IMR-90 (cell line): Measurements from ENCODE around the gene CADM1. TPM values are rescaled to one million over a fixed set of nuclear protein-coding genes. Genes with fewer than 3 reads are reported as not detected.

ENCODE experiments used
- ATAC-seq: fragments of 200-7000 bp; cut with Tn5 transposase; 2 replicates; pipeline ENCODE4 v1.9.1; 2020; ENCODE audit warnings: low read depth, mild to moderate bottlenecking, moderate library complexity
- BruUV-seq: library from RNA; stranded (reverse); fragments of 400-500 nt; replicated peaks from 2 replicates; lab custom pipeline; 2021; lab: Mats Ljungman, UMichigan
- CTCF ChIA-PET: fragments of 300-600 bp; formaldehyde crosslinking; extraction: SDS; loops from one replicate; lab custom pipeline; 2021; ENCODE audit warnings: antibody characterized with exemption; lab: Yijun Ruan, JAX
- POLR2A ChIA-PET: fragments of 300-600 bp; sonication (Branson Sonifier 250); formaldehyde crosslinking; loops from one replicate; lab custom pipeline; 2022; ENCODE audit warnings: antibody characterized with exemption; ENCODE audit not compliant: unreplicated experiment; lab: Charles Lee
- DNase-seq: peaks from one replicate; pipeline ENCODE4 v3.0.0; 2013
- H2AFZ ChIP-seq: replicated peaks from 2 replicates; pipeline ENCODE3; 2013; ENCODE audit warnings: low read length, mild to moderate bottlenecking; ENCODE audit not compliant: poor library complexity
- H2AK5ac ChIP-seq: 2 replicates; pipeline ENCODE4 v1.6.1; 2013; ENCODE audit warnings: low read depth, low read length, inconsistent platforms
- H2AK9ac ChIP-seq: replicated peaks from 2 replicates; pipeline ENCODE3; 2013; ENCODE audit warnings: mild to moderate bottlenecking, low read depth, low read length, moderate library complexity; ENCODE audit not compliant: poor library complexity
- H2BK120ac ChIP-seq: 2 replicates; pipeline ENCODE4 v1.6.1; 2013; ENCODE audit warnings: low read depth, low read length, inconsistent platforms
- H2BK15ac ChIP-seq: 3 replicates; pipeline ENCODE4 v1.6.1; 2013; ENCODE audit warnings: low read depth, low read length, inconsistent platforms
- H2BK20ac ChIP-seq: 2 replicates; pipeline ENCODE4 v1.6.1; 2013; ENCODE audit warnings: low read depth, mild to moderate bottlenecking, inconsistent platforms, low read length, moderate library complexity
- H2BK5ac ChIP-seq: 2 replicates; pipeline ENCODE4 v1.6.1; 2013; ENCODE audit warnings: mild to moderate bottlenecking, low read depth, low read length, inconsistent platforms; ENCODE audit not compliant: poor library complexity, severe bottlenecking
- H3K14ac ChIP-seq: replicated peaks from 2 replicates; pipeline ENCODE4 v1.6.1; 2013; ENCODE audit warnings: low read depth, low read length, inconsistent platforms
- H3K18ac ChIP-seq: 2 replicates; pipeline ENCODE4 v1.6.1; 2013; ENCODE audit warnings: low read depth, low read length, control low read depth
- H3K23ac ChIP-seq: 2 replicates; pipeline ENCODE4 v1.6.1; 2013; ENCODE audit warnings: low read depth, low read length, inconsistent platforms
- H3K27ac ChIP-seq: 2 replicates; pipeline ENCODE4 v1.5.1; 2013; ENCODE audit warnings: mild to moderate bottlenecking, control low read depth, low read length; ENCODE audit not compliant: insufficient read depth
- H3K27me3 ChIP-seq: 2 replicates; pipeline ENCODE4 v1.6.1; 2013; ENCODE audit warnings: low read length; ENCODE audit not compliant: control insufficient read depth, insufficient read depth
- H3K36me3 ChIP-seq: 2 replicates; pipeline ENCODE4 v1.6.1; 2013; ENCODE audit warnings: low read length, mixed read lengths; ENCODE audit not compliant: control insufficient read depth, insufficient read depth
- H3K4ac ChIP-seq: 2 replicates; pipeline ENCODE4 v1.6.1; 2013; ENCODE audit warnings: low read depth, low read length, inconsistent platforms
- H3K4me1 ChIP-seq: 2 replicates; pipeline ENCODE4 v1.6.1; 2013; ENCODE audit warnings: low read length, mixed read lengths; ENCODE audit not compliant: control insufficient read depth, insufficient read depth
- H3K4me2 ChIP-seq: 2 replicates; pipeline ENCODE4 v1.6.1; 2013; ENCODE audit warnings: low read depth, mild to moderate bottlenecking, control low read depth, low read length, moderate library complexity
- H3K4me3 ChIP-seq: 2 replicates; pipeline ENCODE4 v1.5.1; 2013; ENCODE audit warnings: low read depth, mild to moderate bottlenecking, control low read depth, low read length, moderate library complexity; ENCODE audit not compliant: insufficient read depth
- H3K56ac ChIP-seq: 2 replicates; pipeline ENCODE4 v1.6.1; 2013; ENCODE audit warnings: low read length, inconsistent platforms; ENCODE audit not compliant: insufficient read depth; ENCODE audit errors: extremely low read depth
- H3K79me1 ChIP-seq, 2 experiments: 2 replicates each; pipeline ENCODE4 v1.6.1; 2013; ENCODE audit warnings: low read length in 2 of 2, inconsistent platforms in 1 of 2, low read depth in 1 of 2
- H3K9ac ChIP-seq: 2 replicates; pipeline ENCODE4 v1.6.1; 2013; ENCODE audit warnings: low read depth, low read length, control low read depth
- H3K9me1 ChIP-seq: 2 replicates; pipeline ENCODE4 v1.6.1; 2013; ENCODE audit warnings: low read length, inconsistent platforms; ENCODE audit not compliant: insufficient read depth
- H3K9me3 ChIP-seq: 2 replicates; pipeline ENCODE4 v1.6.1; 2013; ENCODE audit warnings: low read length; ENCODE audit not compliant: control insufficient read depth, insufficient read depth
- H4K20me1 ChIP-seq: 2 replicates; pipeline ENCODE4 v1.6.1; 2013; ENCODE audit warnings: low read length, inconsistent platforms; ENCODE audit not compliant: insufficient read depth
- H4K5ac ChIP-seq: 2 replicates; pipeline ENCODE4 v1.6.1; 2013; ENCODE audit warnings: mild to moderate bottlenecking, low read depth, low read length, control low read depth
- H4K8ac ChIP-seq, 2 experiments: 2 replicates each; pipeline ENCODE4 v1.6.1; 2013; ENCODE audit warnings: low read depth in 2 of 2, low read length in 2 of 2, control low read depth in 1 of 2, inconsistent platforms in 1 of 2
- H4K91ac ChIP-seq: 2 replicates; pipeline ENCODE4 v1.6.1; 2013; ENCODE audit warnings: low read depth, low read length, inconsistent platforms; ENCODE audit not compliant: insufficient read depth
- BHLHE40 ChIP-seq: fragments of 150-350 bp; IDR thresholded peaks from 2 replicates; pipeline ENCODE4 v1.6.1; 2016; ENCODE audit warnings: mild to moderate bottlenecking, low read depth, low read length
- CEBPB ChIP-seq: IDR thresholded peaks from 2 replicates; pipeline ENCODE4 v1.6.1; 2012; ENCODE audit warnings: low read depth, low read length, improper control_type of control experiment
- CTCF ChIP-seq: conservative IDR thresholded peaks from 2 replicates; pipeline ENCODE4 v1.5.1; 2012; ENCODE audit warnings: mild to moderate bottlenecking, low read depth, low read length, improper control_type of control experiment
- ELK1 ChIP-seq: fragments of 150-350 bp; IDR thresholded peaks from 2 replicates; pipeline ENCODE4 v1.6.1; 2016; ENCODE audit warnings: low read depth, mild to moderate bottlenecking, low read length, moderate library complexity, borderline replicate concordance
- FOS ChIP-seq: fragments of 150-350 bp; IDR thresholded peaks from 2 replicates; pipeline ENCODE4 v1.6.1; 2016; ENCODE audit warnings: low read depth, low read length
- MAFK ChIP-seq: IDR thresholded peaks from 2 replicates; pipeline ENCODE4 v1.6.1; 2012; ENCODE audit warnings: low read depth, low read length, improper control_type of control experiment
- RAD21 ChIP-seq: IDR thresholded peaks from 2 replicates; pipeline ENCODE4 v1.6.1; 2012; ENCODE audit warnings: low read length, improper control_type of control experiment
- SMC3 ChIP-seq: fragments of 150-350 bp; IDR thresholded peaks from 2 replicates; pipeline ENCODE4 v1.6.1; 2016; ENCODE audit warnings: low read depth, mild to moderate bottlenecking, antibody characterized with exemption, low read length, moderate library complexity
- WGBS, 2 experiments: methylation state at CpG; one replicate each; pipeline versions ENCODE4 v1.1.5 to v1.1.7; 2013; ENCODE audit warnings: missing lambda C conversion rate in 2 of 2; ENCODE audit not compliant: insufficient read length in 1 of 2; ENCODE audit errors: extremely low coverage in 2 of 2; 5-methylcytosine and 5-hydroxymethylcytosine counted together
- dilution Hi-C: fragments of 300-500 bp; cut with HindIII; formaldehyde crosslinking; loops from one replicate; pipeline ENCODE4 v1.14.3; 2018; ENCODE audit warnings: low sequenced_read_pairs; ENCODE audit not compliant: unreplicated experiment
- in situ Hi-C: fragments of 300-500 bp; cut with MboI; formaldehyde crosslinking; loops from 3 replicates; pipeline ENCODE4 v1.14.3; 2019; ENCODE audit warnings: low sequenced_read_pairs, inconsistent platforms, mixed read lengths
- intact Hi-C: fragments of 100-400 bp; cut with micrococcal nuclease; formaldehyde crosslinking; loops from 2 replicates; pipeline ENCODE4 v1.10.0; 2022
- polyA plus RNA-seq, 3 experiments: library from polyadenylated mRNA; depleted of rRNA; stranded (reverse); fragments of >200 nt; gene quantifications; 2 replicates each; pipeline ENCODE4 v1.2.3, GENCODE V29; 2012; ENCODE audit warnings: low replicate concordance in 1 of 3
- total RNA-seq: library from RNA; depleted of rRNA; stranded (reverse); fragments of >200 nt; gene quantifications from 2 replicates; pipeline ENCODE4 v1.2.3, GENCODE V29; 2012

Gene CADM1
- total and polyA plus RNA-seq, 2 of the 4 experiments (the other 2 are of a cell fraction), result 28.8 to 77.1 TPM

- Histone ChIP-seq H2AFZ (no peak overlapping the region), H3K23ac (no peak overlapping the region), H4K5ac (no peak overlapping the region), H3K4me2 (no peak overlapping the region), H3K4me1 (no peaks in the 10 kb centered on the region), H2BK120ac (no peak overlapping the region), H3K27me3 (no peaks in the 10 kb centered on the region), H3K4ac (no peak overlapping the region), H2AK9ac (no peak overlapping the region), H2BK20ac (no peak overlapping the region), H2AK5ac (no peak overlapping the region), H3K18ac (no peak overlapping the region), H3K9ac (no peak overlapping the region), H3K14ac (no peak overlapping the region), H4K8ac (no peak overlapping the region), H3K56ac (no peak overlapping the region), H4K91ac (no peak overlapping the region), H3K9me3 (no peaks in the 10 kb centered on the region), H3K27ac (no peak overlapping the region), H3K79me1 (peaks cover 0 to 4% of the 10 kb centered on the region in 2 experiments; a peak in 1 of 4 replicates), H2BK15ac (no peak overlapping the region), H4K20me1 (no peaks in the 10 kb centered on the region), H3K36me3 (no peaks in the 10 kb centered on the region), H3K4me3 (no peak overlapping the region), H3K9me1 (no peaks in the 10 kb centered on the region), H2BK5ac (no peak overlapping the region)
- DNase-seq, result no peak
- no peak for ATAC-seq
- TF ChIP-seq SMC3, result no peak
- TF ChIP-seq RAD21, result no peak
- no peak for TF ChIP-seq CEBPB
- no peak for TF ChIP-seq MAFK
- TF ChIP-seq FOS, result no peak
- no peak for TF ChIP-seq CTCF
- TF ChIP-seq BHLHE40, result no peak
- no peak for TF ChIP-seq ELK1
- BruUV-seq, result no TSS peak
- in situ Hi-C loops, result no loop called here
- intact Hi-C loops, result no loop called here
- ChIA-PET POLR2A (no interaction called here), CTCF (no interaction called here)
- dilution Hi-C loops, result no loop called here
- WGBS, 2 experiments, result no CpG with 5 or more reads among the region's 3 CpGs
Observed at GRCh38 chr11:115389790-115390189, 114.4 kb downstream of the CADM1 start.
